Motor neuron (in vitro differentiated cells): ENCODE measurements around the gene CCN5. TPM values are rescaled to one million over a fixed set of nuclear protein-coding genes. Genes with fewer than 3 reads are reported as not detected.
A peak's percentile ranks its signal among the peaks of the same experiment; 100 is the strongest.
"Not testable (repeated sequence)": the region's sequence is repeated elsewhere in the genome, so short reads cannot be mapped to it uniquely, and the experiment has no call there.

Experiments
- ATAC-seq, 8 experiments: fragments of 200-7000 bp; cut with Tn5 transposase; replicated peaks in 6 of 8; 2 replicates each; pipeline ENCODE4 v1.8.0; 2021; ENCODE audit warnings: mild to moderate bottlenecking in 8 of 8, moderate library complexity in 8 of 8
- H3K27ac ChIP-seq, 2 donors: fragments of 250-450 bp; sonication (Bioruptor Pico); 2 replicates each; pipeline ENCODE4 v1.9.0; 2021; ENCODE audit warnings: antibody characterized with exemption in 2 of 2, mild to moderate bottlenecking in 2 of 2, moderate library complexity in 1 of 2
- H3K4me1 ChIP-seq, 2 donors: fragments of 250-450 bp; sonication (Bioruptor Pico); replicated peaks in 1 of 2; 2 replicates each; pipeline ENCODE4 v1.6.1; 2021; ENCODE audit warnings: antibody characterized with exemption in 2 of 2, mild to moderate bottlenecking in 2 of 2, moderate library complexity in 1 of 2
- H3K4me3 ChIP-seq, 5 donors: fragments of 250-450 bp; sonication (Bioruptor Pico); 2 replicates each; pipeline ENCODE4 v1.9.0; 2021; ENCODE audit warnings: antibody characterized with exemption in 5 of 5, mild to moderate bottlenecking in 5 of 5, moderate library complexity in 4 of 5
- WGBS, 10 experiments: fragments of 450-650 bp; shearing (Covaris generic); methylation state at CpG; one replicate each; pipeline ENCODE4 v1.0.0; 2022; 5-methylcytosine and 5-hydroxymethylcytosine counted together
- in situ Hi-C, 9 experiments: fragments of 400-800 bp; cut with MboI; loops; one replicate each; pipeline ENCODE4 v1.15.0; 2021; ENCODE audit warnings: low sequenced_read_pairs in 9 of 9, low pct_unique_long_range_greater_than_20kb in 2 of 9; ENCODE audit not compliant: unreplicated experiment in 9 of 9
- total RNA-seq, 8 experiments: library from RNA; unstranded; fragments of 300-600 nt; gene quantifications; 2 replicates each; pipeline versions ENCODE4 v1.2.3 to v1.2.4, GENCODE V29; 2022

Gene CCN5
- total RNA-seq, 8 experiments from 2014 or later = 0.13 to 14.4 (median 0.68) TPM

- not testable (repeated sequence) for ATAC-seq
- WGBS, 10 experiments = 57 to 100% (median 91%) methylated on average over 2 to 4 of the region's 5 CpGs; no CpG with 5 or more reads in 3 of the 10 experiments
These were observed 18.1 kb upstream of the CCN5 start for GRCh38 chr20:44697041-44697440.

DNA sequence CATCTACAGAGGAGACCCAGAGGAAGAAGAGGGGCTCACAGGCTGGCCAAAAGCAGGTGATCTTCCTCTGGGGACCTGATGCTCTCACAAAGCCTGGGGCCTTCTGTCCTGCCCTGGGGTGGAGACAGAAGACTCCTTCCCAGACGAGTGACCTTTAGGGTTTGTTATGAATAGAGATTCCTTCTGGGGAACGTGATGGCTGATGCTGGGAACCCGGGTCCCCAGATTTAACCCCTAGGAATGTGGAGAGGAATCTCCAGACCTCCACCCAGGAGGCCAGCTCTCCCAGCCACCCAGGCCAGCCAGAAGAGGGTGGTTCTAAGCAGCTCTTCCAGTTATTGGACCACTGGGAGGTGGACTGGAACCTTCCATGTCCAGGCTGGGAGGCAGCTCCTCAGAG is 16.8 kb upstream of the CCN5 start:
- peaks cover 5 to 18% of the 10 kb centered on the region in 2 donors for H3K4me1 ChIP-seq
- no peak overlapping the region for H3K27ac ChIP-seq
- no peak for ATAC-seq
- in situ Hi-C loops = loop anchor here in 5 of 9 experiments (25.0 kb wide), 1 partner anchor 164 kb away; no protein-coding TSS in a partner anchor
- H3K4me3 ChIP-seq = no peak overlapping the region
- 50 to 90% (median 80%) methylated on average over 1 to 2 of the region's 3 CpGs; no CpG with 5 or more reads in 6 of the 10 experiments for WGBS, 10 experiments

More at GRCh38 chr20:44697041-44697440, 18.1 kb upstream of the CCN5 start:
- not testable (repeated sequence) for H3K27ac ChIP-seq, H3K4me3 ChIP-seq
- H3K4me1 ChIP-seq = peaks cover 3 to 11% of the 10 kb centered on the region in 2 donors
- in situ Hi-C loops = loop anchor here in 5 of 9 experiments (25.0 kb wide), 1 partner anchor 165 kb away; no protein-coding TSS in a partner anchor

GRCh38 chr20:44700306-44700705 is 14.9 kb upstream of the CCN5 start:
- in situ Hi-C loops = no loop called here
- ATAC-seq = peak in 5 of 8 experiments; percentile 4 to 14 (median 8)

GRCh38 chr20:44701118-44701857 is 13.9 kb upstream of the CCN5 start:
- no peak overlapping the region for H3K27ac ChIP-seq
- ATAC-seq = peak in 7 of 8 experiments; percentile 32 to 61 (median 51)
- H3K4me3 ChIP-seq = no peak overlapping the region
- in situ Hi-C loops = no loop called here
- peaks cover 5 to 20% of the 10 kb centered on the region in 2 donors for H3K4me1 ChIP-seq
- WGBS, 10 experiments = 52 to 100% (median 72%) methylated on average over 1 to 8 of the region's 15 CpGs; no CpG with 5 or more reads in 4 of the 10 experiments

More at GRCh38 chr20:44700306-44700705, 14.9 kb upstream of the CCN5 start:
- 75 to 100% (median 92%) methylated on average over 1 to 9 of the region's 11 CpGs; no CpG with 5 or more reads in 6 of the 10 experiments for WGBS, 10 experiments
- H3K27ac ChIP-seq = no peak overlapping the region
- H3K4me3 ChIP-seq = no peak overlapping the region
- peaks cover 5 to 18% of the 10 kb centered on the region in 2 donors for H3K4me1 ChIP-seq

DNA sequence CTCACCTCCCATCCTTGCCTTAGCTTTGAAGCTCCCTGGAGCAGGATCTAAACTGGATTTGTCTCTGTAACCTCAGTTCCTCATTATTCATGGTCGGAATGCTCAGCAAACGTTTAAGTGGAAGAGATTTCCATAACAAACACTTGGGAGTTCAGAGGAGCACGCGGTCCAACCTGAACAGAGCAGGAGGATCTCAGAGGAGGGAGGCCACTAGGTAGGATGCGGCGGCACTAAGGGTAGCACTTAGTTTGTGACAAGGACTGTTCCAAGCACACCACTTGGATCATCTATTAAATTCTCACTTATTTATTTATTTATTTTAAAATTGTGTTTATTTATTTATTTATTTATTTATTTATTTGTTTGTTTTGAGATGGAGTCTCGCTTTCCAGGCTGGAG is 13.3 kb upstream of the CCN5 start:
- in situ Hi-C loops = no loop called here
- ATAC-seq = no peak
- no peak overlapping the region for H3K27ac ChIP-seq

GRCh38 chr20:44702776-44703175 is 12.4 kb upstream of the CCN5 start:
- H3K4me1 ChIP-seq = peaks cover 12 to 28% of the 10 kb centered on the region in 2 donors
- peak overlapping the region in 1 of 2 donors; percentile 21 for H3K27ac ChIP-seq
- in situ Hi-C loops = no loop called here
- peak in 3 of 8 experiments; percentile 2 to 26 (median 8) for ATAC-seq
- no peak overlapping the region for H3K4me3 ChIP-seq
- 5 to 83% (median 47%) methylated on average over 2 to 5 of the region's 9 CpGs; no CpG with 5 or more reads in 7 of the 10 experiments for WGBS, 10 experiments

More for the DNA sequence above, 13.3 kb upstream of the CCN5 start:
- Histone ChIP-seq H3K4me3 (no peak overlapping the region), H3K4me1 (peaks cover 11 to 26% of the 10 kb centered on the region in 2 donors)
- 6 to 100% (median 73%) methylated on average over 2 to 7 of the region's 7 CpGs; no CpG with 5 or more reads in 2 of the 10 experiments for WGBS, 10 experiments

- in situ Hi-C loops = no loop called here
- Histone ChIP-seq H3K4me3 (no peak overlapping the region), H3K27ac (peak overlapping the region in 1 of 2 donors; percentile 21), H3K4me1 (peaks cover 12 to 28% of the 10 kb centered on the region in 2 donors)
- ATAC-seq = peak in 1 of 8 experiments; percentile 12
- WGBS, 10 experiments = 28 to 100% (median 89%) methylated on average over 1 to 5 of the region's 12 CpGs; no CpG with 5 or more reads in 3 of the 10 experiments
These were observed 11.8 kb upstream of the CCN5 start for GRCh38 chr20:44703183-44703925.

DNA sequence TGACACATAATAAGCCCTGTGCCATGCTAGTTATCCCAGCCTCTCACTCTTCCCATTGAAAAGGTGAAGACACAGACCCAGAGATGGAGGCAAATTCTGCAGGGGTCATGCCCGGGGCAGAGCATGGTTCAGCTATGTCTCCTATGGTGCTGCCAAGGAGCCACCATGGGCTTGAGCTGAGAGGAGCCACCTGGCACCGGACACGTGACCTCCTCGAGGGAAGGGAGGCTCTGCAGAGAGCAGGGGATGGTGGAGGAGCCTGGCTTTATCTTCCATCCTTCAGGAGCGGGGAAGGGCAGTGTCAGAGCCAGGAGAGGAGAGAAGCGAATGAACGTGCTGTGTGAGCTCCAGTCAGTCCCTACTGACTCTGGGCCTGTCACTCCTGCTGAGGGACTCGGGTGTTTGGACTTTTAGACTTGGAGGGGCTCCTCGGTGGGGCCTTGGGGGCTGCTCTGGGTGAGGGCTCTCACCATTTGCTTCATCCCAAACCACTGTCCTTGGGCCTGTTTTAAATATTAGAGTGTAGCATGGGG is 11.1 kb upstream of the CCN5 start:
- Histone ChIP-seq H3K4me1 (peaks cover 12 to 28% of the 10 kb centered on the region in 2 donors), H3K4me3 (no peak overlapping the region), H3K27ac (no peak overlapping the region)
- 70 to 100% (median 76%) methylated on average over 1 to 3 of the region's 9 CpGs; no CpG with 5 or more reads in 6 of the 10 experiments for WGBS, 10 experiments
- no peak for ATAC-seq
- in situ Hi-C loops = no loop called here

- in situ Hi-C loops = no loop called here
- 0 to 20% (median 17%) methylated on average over 1 of the region's 4 CpGs; no CpG with 5 or more reads in 7 of the 10 experiments for WGBS, 10 experiments
- H3K4me1 ChIP-seq = peaks cover 12 to 28% of the 10 kb centered on the region in 2 donors
- no peak overlapping the region for H3K27ac ChIP-seq
- no peak for ATAC-seq
- H3K4me3 ChIP-seq = no peak overlapping the region
These were observed 10.6 kb upstream of the CCN5 start for GRCh38 chr20:44704551-44704971.

GRCh38 chr20:44705364-44706094 is 9.6 kb upstream of the CCN5 start:
- 63 to 100% (median 83%) methylated on average over 1 to 4 of the region's 4 CpGs; no CpG with 5 or more reads in 1 of the 10 experiments for WGBS, 10 experiments
- Histone ChIP-seq H3K4me3 (no peak overlapping the region), H3K4me1 (peaks cover 12 to 28% of the 10 kb centered on the region in 2 donors), H3K27ac (no peak overlapping the region)
- no peak for ATAC-seq
- in situ Hi-C loops = no loop called here

DNA sequence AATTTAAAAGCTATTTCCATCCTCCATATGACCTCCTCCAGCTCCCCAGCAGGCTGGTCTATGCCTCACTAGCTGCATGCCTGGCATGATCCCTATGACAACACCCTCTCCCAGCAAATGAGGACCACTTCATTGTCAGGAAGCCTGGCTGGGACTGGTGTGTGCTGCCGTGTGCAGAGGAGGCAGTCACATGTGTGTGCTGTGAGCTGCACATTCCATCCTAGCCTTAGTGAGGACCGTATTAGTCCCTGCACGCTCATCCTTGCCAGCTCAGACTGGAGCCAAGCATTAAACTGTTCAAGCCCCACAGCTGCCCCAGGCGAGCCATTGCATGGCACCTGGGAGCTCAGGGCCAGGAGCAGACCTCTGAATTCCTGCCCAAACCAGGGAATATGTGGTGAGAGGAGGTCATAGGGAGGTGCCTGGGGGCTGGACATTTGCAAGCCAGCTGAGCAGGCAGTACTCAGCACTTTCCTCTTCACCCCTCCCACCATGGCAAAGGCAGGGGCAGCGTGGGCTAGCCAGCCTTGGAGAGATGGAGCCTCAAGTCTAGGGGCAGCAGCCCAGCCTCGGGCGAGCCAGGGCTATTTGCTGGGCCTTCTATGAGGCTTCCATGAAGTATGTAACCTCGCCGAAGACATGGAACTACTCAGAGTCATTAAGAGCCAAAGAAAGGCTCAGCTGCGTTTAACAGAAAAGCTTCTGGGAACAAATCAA is 8.7 kb upstream of the CCN5 start:
- ATAC-seq = peak; percentile 70 to 99 (median 98)
- peak overlapping the region; percentile 32 to 44 for H3K27ac ChIP-seq
- in situ Hi-C loops = no loop called here

More for the DNA sequence above, 8.7 kb upstream of the CCN5 start:
- no peak overlapping the region for H3K4me3 ChIP-seq
- WGBS, 10 experiments = 0 to 44% (median 28%) methylated on average over 1 to 6 of the region's 10 CpGs; no CpG with 5 or more reads in 2 of the 10 experiments
- H3K4me1 ChIP-seq = peaks cover 12 to 22% of the 10 kb centered on the region in 2 donors
